IPS-20b (cell line): ENCODE data around the gene SGMS1.

ENCODE experiments used
- H3K27ac ChIP-seq: one replicate; pipeline ENCODE4 v1.5.1; 2013; ENCODE audit warnings: low read length
- H3K27me3 ChIP-seq: 2 replicates; pipeline ENCODE4 v1.6.1; 2013; ENCODE audit warnings: mild to moderate bottlenecking, low read length, inconsistent platforms; ENCODE audit not compliant: insufficient read depth
- H3K36me3 ChIP-seq: 2 replicates; pipeline ENCODE4 v1.6.1; 2013; ENCODE audit warnings: low read depth, mild to moderate bottlenecking, inconsistent platforms, low read length, moderate library complexity; ENCODE audit not compliant: insufficient read depth
- H3K4me1 ChIP-seq: 2 replicates; pipeline ENCODE4 v1.6.1; 2013; ENCODE audit warnings: mild to moderate bottlenecking, control low read depth, inconsistent platforms, low read length, moderate library complexity; ENCODE audit not compliant: insufficient read depth
- H3K4me3 ChIP-seq: 2 replicates; pipeline ENCODE4 v1.5.1; 2013; ENCODE audit warnings: mild to moderate bottlenecking, low read length, inconsistent platforms
- H3K9ac ChIP-seq: 2 replicates; pipeline ENCODE4 v1.6.1; 2013; ENCODE audit warnings: low read depth, mild to moderate bottlenecking, inconsistent platforms, low read length, moderate library complexity
- H3K9me3 ChIP-seq: 2 replicates; pipeline ENCODE4 v1.6.1; 2013; ENCODE audit warnings: mild to moderate bottlenecking, low read depth, low read length, inconsistent platforms; ENCODE audit not compliant: insufficient read depth

The SGMS1 gene

GRCh38 chr10:50403074-50403473 is 220.7 kb downstream of the SGMS1 start:
- Histone ChIP-seq H3K4me1 (peaks cover 20% of the 10 kb centered on the region), H3K9me3 (no peaks in the 10 kb centered on the region), H3K9ac (no peak overlapping the region), H3K4me3 (no peak overlapping the region), H3K27me3 (no peaks in the 10 kb centered on the region), H3K27ac (no peak overlapping the region), H3K36me3 (no peaks in the 10 kb centered on the region)

DNA sequence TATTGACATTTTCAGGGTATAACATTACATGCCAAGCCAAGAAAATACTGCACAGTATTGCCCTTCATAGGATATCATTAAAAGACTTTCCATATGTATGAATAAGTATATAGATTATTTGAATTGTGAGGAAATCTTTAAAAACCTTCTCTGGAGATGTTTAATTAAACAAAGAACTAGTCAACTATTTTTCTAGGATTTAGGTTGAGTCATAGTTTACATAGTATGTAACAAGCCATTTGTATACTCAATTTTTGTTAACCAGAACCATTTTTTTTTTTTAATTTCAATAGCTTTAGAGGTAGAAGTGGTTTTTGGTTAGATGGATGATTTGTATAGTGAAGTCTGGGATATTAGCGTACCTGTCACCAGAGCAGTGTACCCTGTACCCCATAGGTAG is 221.3 kb downstream of the SGMS1 start:
- H3K27ac ChIP-seq, result no peak overlapping the region
- H3K36me3 ChIP-seq, result no peaks in the 10 kb centered on the region
- no peak overlapping the region for H3K9ac ChIP-seq
- H3K4me3 ChIP-seq, result no peak overlapping the region
- peaks cover 14% of the 10 kb centered on the region for H3K4me1 ChIP-seq
- no peaks in the 10 kb centered on the region for H3K9me3 ChIP-seq
- no peaks in the 10 kb centered on the region for H3K27me3 ChIP-seq

DNA sequence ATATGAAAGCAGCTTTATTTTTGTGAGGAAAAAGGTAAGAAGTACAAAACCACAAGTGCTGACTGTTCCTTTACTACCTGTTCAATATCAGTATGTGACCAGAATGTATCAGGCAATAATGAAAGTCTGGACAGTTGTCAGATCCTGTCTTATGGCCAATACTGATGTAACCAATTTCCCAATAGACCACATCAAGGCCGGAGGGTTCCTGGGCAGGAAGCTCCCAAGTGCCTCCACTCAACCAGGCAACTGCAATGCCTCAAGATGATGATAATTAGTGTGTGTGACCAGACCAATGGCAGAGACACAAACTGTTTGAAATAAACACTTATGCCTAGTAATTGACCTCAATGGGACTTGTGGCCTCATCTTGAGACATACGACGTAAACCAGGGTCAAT is 223.1 kb downstream of the SGMS1 start:
- H3K9ac ChIP-seq, result no peak overlapping the region
- H3K36me3 ChIP-seq, result no peaks in the 10 kb centered on the region
- H3K4me1 ChIP-seq, result peaks cover 6% of the 10 kb centered on the region; the same call in 1 of the 2 replicates
- H3K9me3 ChIP-seq, result no peaks in the 10 kb centered on the region
- no peak overlapping the region for H3K27ac ChIP-seq
- H3K4me3 ChIP-seq, result no peak overlapping the region
- H3K27me3 ChIP-seq, result no peaks in the 10 kb centered on the region

- H3K4me3 ChIP-seq, result no peak overlapping the region
- H3K27ac ChIP-seq, result no peak overlapping the region
- no peaks in the 10 kb centered on the region; the same call in 1 of the 2 replicates for H3K4me1 ChIP-seq
- H3K27me3 ChIP-seq, result no peaks in the 10 kb centered on the region
- H3K36me3 ChIP-seq, result no peaks in the 10 kb centered on the region
- no peak overlapping the region for H3K9ac ChIP-seq
- H3K9me3 ChIP-seq, result no peaks in the 10 kb centered on the region
These were observed 224.9 kb downstream of the SGMS1 start for GRCh38 chr10:50398823-50399222.

GRCh38 chr10:50398381-50398780 is 225.4 kb downstream of the SGMS1 start:
- H3K4me1 ChIP-seq, result no peaks in the 10 kb centered on the region; the same call in 1 of the 2 replicates
- H3K27me3 ChIP-seq, result no peaks in the 10 kb centered on the region
- no peaks in the 10 kb centered on the region for H3K36me3 ChIP-seq
- H3K4me3 ChIP-seq, result no peak overlapping the region
- no peaks in the 10 kb centered on the region for H3K9me3 ChIP-seq
- H3K27ac ChIP-seq, result no peak overlapping the region
- no peak overlapping the region for H3K9ac ChIP-seq

DNA sequence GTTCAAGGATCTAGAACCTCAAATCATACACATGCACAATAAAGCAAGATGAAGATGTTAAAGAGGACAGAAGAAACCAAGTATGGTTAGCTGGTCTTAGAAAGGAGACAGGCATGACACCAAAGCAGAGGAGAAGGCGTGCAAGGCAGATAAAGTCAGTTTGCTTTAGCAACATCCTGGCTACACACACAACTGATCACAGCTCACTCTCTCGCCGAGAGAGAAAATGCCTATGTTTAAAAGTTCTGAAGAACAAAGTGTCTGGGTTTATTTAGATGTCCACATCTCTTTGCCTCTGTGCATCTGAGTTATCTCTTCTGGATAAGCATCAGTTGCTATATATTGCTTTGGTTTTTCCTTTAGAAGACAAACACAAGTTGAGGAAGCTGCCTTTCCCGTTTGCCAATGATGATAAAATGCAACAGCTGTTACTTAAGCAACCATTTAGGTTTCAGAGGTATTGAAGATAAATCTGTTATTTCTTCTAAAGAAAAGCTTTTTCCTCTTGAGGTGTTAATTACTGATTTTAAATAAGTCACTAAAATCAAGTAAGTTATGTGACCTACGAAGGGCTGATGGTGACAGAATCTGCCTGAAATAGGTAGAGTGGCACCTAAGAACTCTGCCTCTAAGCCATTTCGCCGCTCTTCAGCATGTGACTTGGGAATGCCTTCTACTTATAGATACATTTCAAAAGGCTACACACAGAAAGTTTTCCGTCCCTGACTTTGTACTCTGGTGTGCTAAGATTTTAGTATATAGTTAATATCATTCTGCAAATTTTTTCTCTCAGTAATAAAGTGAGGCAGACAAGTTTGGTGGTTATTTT is 226.2 kb downstream of the SGMS1 start:
- no peaks in the 10 kb centered on the region; the same call in 1 of the 2 replicates for H3K4me1 ChIP-seq
- no peak overlapping the region for H3K9ac ChIP-seq
- no peak overlapping the region for H3K4me3 ChIP-seq
- no peaks in the 10 kb centered on the region for H3K9me3 ChIP-seq
- H3K36me3 ChIP-seq, result no peaks in the 10 kb centered on the region
- H3K27ac ChIP-seq, result no peak overlapping the region
- H3K27me3 ChIP-seq, result no peaks in the 10 kb centered on the region

- no peak overlapping the region for H3K4me3 ChIP-seq
- no peak overlapping the region for H3K27ac ChIP-seq
- H3K4me1 ChIP-seq, result no peaks in the 10 kb centered on the region; the same call in 1 of the 2 replicates
- H3K36me3 ChIP-seq, result no peaks in the 10 kb centered on the region
- H3K9me3 ChIP-seq, result no peaks in the 10 kb centered on the region
- H3K27me3 ChIP-seq, result no peaks in the 10 kb centered on the region
- no peak overlapping the region for H3K9ac ChIP-seq
These were observed 227.1 kb downstream of the SGMS1 start for GRCh38 chr10:50396491-50397311.

- Histone ChIP-seq H3K36me3 (no peaks in the 10 kb centered on the region), H3K9ac (no peak overlapping the region), H3K27me3 (no peaks in the 10 kb centered on the region), H3K4me3 (no peak overlapping the region), H3K4me1 (peaks cover 5% of the 10 kb centered on the region), H3K9me3 (no peaks in the 10 kb centered on the region), H3K27ac (no peak overlapping the region)
These were observed 227.9 kb downstream of the SGMS1 start for GRCh38 chr10:50395851-50396250.

DNA sequence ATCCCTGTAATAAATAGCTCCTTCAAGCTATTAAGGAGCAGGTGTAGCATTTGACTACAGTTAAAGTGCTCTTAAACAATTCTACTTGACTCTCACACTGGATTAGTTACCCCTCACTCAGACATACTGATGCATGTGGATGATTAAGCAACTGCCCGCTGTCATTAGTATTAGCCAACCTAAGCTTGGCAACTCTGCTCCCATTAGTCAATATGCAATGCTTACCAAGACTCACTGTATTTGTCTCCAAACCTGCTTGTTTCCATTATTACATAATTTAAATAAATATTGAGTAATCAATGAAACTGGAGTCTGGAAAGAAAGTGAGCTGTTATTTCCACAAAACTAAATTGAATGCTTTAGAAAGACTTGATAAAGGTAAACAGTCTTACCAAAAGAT is 228.5 kb downstream of the SGMS1 start:
- no peak overlapping the region for H3K4me3 ChIP-seq
- H3K4me1 ChIP-seq, result peaks cover 9% of the 10 kb centered on the region
- no peaks in the 10 kb centered on the region for H3K36me3 ChIP-seq
- no peaks in the 10 kb centered on the region for H3K27me3 ChIP-seq
- H3K9ac ChIP-seq, result no peak overlapping the region
- no peak overlapping the region for H3K27ac ChIP-seq
- no peaks in the 10 kb centered on the region for H3K9me3 ChIP-seq

DNA sequence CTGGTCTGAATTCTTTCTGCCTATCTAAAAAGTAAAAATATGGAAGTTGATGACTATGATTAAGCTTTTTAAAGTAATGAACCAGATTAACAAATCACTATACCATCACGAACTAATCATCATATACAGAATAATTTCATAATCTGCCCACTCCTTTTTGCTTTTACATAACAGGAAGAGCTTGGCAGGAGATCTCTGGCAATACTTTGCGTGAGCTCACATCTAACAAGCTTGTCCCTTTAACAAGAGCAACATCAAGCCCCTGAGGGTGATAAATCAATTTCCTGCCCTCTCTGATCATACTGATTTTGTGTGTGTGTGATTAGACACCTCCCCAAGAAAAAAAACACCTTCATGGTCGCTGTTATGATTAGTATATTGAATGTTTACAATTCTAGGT is 228.9 kb downstream of the SGMS1 start:
- H3K27me3 ChIP-seq, result no peaks in the 10 kb centered on the region
- no peaks in the 10 kb centered on the region for H3K36me3 ChIP-seq
- no peak overlapping the region for H3K27ac ChIP-seq
- H3K4me1 ChIP-seq, result peaks cover 9% of the 10 kb centered on the region
- H3K9me3 ChIP-seq, result no peaks in the 10 kb centered on the region
- H3K4me3 ChIP-seq, result no peak overlapping the region
- H3K9ac ChIP-seq, result no peak overlapping the region

DNA sequence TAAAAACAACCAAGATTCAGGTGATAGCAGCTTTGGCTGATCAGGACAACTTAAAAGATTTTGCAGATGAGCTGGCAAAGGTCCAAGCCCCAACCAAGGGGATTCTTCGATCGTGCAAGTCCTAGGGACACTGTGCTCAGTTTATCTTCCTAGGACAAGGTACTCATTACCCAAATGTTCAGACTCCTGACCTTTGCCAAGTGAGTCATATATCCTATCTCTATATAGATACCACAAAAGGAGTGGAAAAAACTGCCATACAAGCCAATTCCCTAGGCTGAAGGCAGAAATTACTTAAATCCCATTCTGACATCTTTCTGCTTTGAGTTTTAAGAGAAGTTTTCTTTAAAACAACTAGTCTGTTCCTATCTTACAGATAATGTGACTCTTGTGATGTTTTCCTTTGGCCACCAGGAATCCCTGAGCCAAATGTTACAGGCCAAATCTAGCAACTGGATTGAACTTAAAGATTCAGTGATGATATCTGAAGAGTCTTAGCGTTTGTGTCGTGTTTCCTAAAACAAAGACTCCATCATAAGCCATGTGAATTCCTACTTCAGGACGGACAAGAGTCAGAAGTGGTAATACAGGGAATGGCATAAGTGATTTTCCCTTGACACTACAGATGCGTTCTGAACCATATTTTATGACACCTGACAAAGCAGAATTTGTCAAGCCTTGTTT is 229.8 kb downstream of the SGMS1 start:
- Histone ChIP-seq H3K4me3 (no peak overlapping the region), H3K9ac (no peak overlapping the region), H3K27me3 (no peaks in the 10 kb centered on the region), H3K4me1 (peaks cover 9% of the 10 kb centered on the region), H3K36me3 (no peaks in the 10 kb centered on the region), H3K27ac (no peak overlapping the region), H3K9me3 (no peaks in the 10 kb centered on the region)
